Amniotic stem cell (primary cell): Measurements from ENCODE around the gene STK16.
A peak's percentile ranks its signal among the peaks of the same experiment; 100 is the strongest.
"Not testable (repeated sequence)": the region's sequence is repeated elsewhere in the genome, so short reads cannot be mapped to it uniquely, and the experiment has no call there.

Experiments used
- DNase-seq: peaks from one replicate; lab custom pipeline; 2025; lab: John Stamatoyannopoulos, UW

The STK16 gene

GRCh38 chr2:219245899-219246230 lies 586 bp downstream of the STK16 start:
- DNase-seq = no peak

DNA sequence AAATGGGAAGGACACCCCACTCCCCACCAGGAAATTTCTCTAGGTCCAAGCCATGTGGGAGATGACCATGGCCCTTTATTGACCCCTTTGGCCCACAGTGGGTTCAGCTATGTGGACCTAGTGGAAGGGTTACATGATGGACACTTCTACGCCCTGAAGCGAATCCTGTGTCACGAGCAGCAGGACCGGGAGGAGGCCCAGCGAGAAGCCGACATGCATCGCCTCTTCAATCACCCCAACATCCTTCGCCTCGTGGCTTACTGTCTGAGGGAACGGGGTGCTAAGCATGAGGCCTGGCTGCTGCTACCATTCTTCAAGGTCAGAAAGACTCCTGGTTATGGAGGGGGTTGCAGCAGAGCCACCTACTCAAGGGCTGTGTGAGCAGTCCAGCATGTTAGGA lies 1.3 kb downstream of the STK16 start:
- no peak for DNase-seq

DNA sequence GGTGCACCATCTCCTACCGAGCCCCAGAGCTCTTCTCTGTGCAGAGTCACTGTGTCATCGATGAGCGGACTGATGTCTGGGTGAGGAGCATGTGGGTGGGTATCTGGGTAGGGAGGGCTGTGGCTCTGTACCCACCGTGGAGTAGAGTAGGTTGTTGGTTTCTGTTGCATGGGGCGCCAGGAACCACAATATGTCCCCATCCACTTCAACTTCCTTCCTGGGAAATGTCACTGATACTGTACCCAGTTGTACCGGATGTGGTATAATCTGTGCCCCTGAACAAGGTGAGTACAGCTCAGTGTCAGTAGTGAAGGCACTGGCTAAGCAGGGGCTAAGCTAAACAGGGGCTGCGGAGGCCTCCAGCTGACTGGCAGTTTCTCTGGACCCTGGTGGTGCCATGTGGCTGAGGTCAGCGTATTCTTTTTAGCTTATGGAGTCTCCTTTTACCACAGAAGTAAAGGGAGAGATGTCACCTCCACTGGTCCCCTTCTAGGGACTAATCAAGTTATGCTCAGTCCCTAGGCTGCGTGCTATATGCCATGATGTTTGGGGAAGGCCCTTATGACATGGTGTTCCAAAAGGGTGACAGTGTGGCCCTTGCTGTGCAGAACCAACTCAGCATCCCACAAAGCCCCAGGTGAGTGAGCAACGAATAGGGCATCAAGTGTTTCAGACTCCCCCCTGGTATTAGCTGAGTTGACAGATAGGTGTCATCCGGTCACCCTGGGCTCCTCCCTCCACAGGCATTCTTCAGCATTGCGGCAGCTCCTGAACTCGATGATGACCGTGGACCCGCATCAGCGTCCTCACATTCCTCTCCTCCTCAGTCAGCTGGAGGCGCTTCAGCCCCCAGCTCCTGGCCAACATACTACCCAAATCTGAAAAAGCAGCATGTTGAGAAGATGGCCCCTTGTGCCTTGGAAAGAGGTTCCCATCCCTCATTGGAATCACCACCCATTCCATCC lies 2.7 kb downstream of the STK16 start:
- DNase-seq = no peak

DNA sequence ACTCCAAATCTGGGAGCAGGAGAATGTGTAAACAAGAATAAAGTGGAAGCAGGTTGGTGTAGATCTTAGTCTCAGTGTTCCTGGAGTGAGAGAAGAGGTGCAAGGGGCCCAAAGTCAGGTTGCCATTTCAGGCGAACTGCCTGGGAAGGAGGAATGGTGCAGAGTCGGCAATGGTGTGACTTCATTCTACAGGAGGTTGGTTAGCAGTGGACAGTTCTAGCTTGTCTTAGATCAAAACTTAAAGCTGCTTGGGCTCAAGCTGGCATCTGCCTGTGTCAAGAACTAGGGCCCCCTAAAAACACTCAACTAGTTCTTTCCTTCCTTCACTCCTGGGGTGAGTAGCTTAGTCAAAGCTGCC lies 3.5 kb downstream of the STK16 start:
- no peak for DNase-seq

DNA sequence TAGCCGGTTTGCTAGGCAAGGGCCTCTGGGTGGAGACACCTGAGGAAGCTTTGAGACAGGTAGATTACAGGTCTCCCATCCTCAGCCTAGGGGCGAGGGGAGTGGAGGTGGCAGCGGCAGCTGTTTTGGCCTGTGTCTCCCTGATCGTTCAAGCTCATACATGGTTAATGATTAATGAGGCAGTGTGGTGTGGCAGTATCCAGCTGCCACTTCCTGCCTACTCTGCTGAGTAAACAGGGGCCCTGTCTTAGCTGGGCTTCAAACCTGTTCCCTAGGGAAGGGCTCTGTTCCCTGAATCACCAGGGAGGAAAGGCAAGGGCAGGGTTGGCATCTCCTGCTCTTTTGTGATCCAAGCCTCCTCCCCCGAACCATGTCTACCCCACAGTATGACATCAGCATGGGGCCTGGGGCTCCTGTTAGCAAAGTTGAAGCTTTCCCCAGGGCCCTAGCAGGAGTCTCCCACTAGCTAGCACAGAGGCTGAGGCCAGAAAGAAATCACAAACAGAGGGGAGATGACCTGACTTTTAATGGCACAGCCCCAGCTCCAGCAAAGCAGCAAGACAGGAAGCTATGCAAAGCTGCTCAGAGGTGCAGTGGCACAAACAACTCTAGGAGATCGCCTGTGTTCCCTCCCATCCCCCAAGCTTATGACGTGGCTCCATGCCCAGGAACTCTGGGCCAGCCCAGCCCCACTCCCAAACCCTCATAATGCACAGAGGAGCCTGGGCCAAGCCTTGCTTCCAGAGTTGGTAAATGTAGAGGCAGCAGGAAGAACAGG lies 4.1 kb downstream of the STK16 start:
- DNase-seq = peak; percentile 25

DNA sequence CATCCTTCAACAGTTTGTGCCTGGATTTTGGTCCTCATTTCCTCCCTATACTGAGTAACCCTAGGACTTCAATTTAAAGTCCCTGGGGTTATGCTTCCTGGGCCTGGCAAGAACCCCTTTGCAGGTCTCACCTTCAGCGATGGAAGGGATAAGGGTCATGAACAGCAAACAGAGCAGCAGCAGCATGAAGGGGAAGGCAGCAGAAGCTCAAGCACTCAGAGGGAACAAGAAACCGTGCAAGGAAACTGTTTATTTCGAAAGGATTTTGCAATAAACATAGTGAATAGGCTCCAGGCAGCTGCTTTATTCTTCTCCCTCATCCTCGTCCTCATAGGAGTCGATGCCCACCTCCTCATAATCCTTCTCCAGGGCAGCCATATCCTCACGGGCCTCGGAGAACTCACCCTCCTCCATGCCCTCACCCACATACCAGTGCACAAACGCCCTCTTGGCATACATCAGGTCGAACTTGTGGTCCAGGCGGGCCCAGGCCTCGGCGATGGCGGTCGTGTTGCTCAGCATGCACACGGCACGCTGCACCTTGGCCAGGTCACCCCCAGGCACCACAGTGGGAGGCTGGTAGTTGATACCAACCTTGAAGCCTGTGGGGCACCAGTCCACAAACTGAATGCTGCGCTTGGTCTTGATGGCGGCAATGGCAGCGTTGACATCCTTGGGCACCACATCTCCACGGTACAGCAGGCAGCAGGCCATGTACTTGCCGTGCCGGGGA lies 4.9 kb downstream of the STK16 start:
- DNase-seq = no peak

DNA sequence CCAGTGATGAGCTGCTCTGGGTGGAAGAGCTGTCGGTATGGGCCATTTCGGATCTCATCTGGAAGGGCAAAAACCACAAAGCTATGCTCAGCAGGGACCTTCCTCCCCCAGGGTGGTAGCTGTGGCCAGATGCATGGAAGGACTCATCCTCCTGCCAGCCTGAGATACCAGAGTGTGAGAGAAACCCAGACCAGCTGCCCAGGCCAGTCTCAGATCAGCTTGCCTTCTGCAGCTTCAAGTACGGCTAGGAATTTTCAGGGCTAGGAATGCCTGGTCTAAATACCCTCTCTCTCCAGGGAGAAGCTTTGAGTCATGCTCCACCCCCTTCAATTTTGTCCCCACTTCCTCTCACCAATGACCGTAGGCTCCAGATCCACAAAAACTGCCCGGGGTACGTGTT lies 6.4 kb downstream of the STK16 start:
- no peak for DNase-seq

DNA sequence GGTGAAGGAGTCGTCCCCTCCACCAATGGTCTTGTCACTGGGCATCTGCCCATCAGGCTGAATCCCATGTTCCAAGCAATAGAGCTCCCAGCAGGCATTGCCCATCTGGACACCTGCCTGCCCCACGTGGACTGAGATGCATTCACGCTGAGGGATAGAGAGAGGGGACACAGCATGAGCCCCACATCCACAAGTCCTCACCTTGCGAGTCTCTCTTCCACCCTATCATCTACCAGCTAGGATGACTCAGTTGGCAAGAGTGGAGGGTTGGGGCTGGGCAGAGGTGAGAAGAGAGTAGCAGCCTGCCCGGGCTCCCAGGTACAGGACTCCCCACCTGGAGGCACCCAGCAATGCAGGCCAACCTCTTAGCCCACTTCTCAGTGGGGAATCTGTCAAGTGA lies 6.8 kb downstream of the STK16 start:
- no peak for DNase-seq

DNA sequence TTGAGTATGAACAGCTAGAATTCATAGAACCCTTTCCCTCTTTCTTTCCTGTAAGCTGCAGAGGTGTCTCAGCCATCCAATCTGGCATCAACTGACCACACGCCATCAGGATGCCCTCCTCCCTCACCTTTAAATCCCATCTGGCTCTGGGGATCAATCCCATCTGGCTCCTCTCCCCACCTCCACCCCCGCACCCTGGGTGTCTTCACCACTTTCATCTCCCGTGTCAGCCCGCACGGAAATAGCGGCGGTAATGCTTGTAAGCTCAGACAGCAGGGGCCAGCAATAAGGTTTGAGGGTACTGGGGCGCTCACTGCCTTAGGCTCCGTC lies 7.3 kb downstream of the STK16 start:
- no peak for DNase-seq

DNA sequence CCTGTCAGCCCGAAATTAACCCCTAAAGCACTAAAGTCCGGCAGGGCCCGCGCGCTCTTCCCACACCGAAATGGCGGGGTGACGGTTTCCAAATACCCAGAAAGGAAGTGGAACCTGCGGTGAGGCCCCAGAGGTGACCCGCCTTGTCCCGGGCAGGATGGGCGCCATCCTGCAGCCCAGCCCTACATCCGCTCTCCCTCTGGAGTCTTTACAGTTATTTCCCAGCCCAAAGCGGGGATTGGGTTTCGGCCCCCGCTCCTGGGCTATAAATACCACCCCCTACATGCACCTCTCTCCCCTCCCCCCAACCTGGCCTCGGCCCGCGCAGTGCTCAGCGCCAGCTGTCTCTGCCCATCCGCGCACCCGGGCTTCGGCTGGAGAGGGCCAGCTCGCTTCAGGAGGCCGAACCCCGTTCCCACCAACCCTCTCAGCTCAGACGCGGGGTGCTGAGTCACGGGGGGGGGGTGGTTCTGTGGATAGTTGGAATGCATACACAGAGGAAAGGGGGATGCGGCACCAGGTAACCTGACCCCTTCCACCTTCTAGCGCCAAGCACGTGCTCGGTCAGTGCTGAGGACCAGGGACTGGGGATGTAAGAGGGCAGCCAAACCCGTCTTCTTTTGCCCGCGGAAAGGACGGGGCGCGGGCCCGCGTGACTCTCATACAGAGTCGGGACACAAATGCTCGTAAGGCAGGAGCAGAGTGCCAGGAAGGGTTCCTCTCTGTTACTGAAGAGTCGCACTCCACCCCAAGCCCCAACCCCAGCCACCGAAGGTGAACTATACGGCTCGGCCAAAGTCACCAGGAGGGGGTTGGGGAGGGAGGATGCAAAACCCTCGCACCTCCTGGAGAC lies 7.8 kb downstream of the STK16 start, which contains the start of gene TUBA4B:
Gene TUBA4B, plus strand, starts transcription at position 344 of the 853 bp plus-strand sequence. Its CDS starts 165 bp downstream, at position 509.
- no peak for DNase-seq

GRCh38 chr2:219253753-219254589 lies 8.7 kb downstream of the STK16 start, which contains the start of gene TUBA4A:
Gene TUBA4A, minus strand, starts transcription at chr2:219253918. Its CDS starts 60 bp downstream, at chr2:219253858.
- peak; percentile 9 for DNase-seq

DNA sequence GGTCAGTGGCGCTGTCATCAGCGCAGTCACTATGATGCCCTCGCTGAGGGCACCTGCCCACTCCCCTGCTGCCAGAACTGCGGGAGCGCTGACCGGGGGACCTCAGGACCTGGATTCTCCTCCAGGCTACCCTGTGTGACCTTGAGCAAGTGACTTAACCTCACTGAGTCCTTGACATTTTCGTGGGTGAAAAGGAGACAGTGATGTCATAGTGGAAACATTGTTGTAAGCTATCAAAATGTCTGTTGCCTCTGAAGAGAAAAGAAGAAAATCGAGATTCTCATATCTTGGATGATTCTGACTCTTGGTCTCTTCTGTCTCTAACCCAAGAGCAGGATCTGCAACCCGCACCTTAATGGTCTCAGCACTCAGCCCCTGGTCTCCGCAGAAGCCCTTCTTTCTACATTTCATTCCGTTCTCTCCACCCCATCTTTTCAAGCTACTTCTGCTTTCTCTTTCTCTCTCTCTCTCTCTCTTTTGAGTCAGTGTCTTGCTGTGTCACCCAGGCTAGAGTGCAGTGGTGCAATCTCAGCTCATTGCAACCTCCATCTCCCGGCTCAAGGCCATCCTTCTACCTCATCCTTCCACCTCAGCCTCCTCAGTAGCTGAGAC lies 9.4 kb downstream of the STK16 start:
- no peak for DNase-seq

DNA sequence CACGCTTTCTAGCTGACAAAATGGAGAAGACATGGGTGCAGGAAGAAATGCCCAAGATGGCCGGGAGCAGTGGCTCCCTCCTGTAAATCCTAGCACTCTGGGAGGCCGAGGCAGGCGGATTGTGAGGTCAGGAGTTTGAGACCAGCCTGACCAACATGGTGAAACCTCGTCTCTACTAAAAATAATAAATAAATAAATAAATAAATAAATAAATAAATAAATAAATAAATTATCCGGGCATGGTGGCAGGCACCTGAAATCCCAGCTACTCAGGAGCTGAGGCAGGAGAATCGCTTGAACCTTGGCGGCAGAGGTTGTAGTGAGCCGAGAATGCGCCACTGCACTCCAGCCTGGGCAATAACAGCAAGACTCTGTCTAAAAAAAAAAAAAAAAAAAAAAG lies 13.7 kb downstream of the STK16 start:
- DNase-seq = not testable (repeated sequence)

DNA sequence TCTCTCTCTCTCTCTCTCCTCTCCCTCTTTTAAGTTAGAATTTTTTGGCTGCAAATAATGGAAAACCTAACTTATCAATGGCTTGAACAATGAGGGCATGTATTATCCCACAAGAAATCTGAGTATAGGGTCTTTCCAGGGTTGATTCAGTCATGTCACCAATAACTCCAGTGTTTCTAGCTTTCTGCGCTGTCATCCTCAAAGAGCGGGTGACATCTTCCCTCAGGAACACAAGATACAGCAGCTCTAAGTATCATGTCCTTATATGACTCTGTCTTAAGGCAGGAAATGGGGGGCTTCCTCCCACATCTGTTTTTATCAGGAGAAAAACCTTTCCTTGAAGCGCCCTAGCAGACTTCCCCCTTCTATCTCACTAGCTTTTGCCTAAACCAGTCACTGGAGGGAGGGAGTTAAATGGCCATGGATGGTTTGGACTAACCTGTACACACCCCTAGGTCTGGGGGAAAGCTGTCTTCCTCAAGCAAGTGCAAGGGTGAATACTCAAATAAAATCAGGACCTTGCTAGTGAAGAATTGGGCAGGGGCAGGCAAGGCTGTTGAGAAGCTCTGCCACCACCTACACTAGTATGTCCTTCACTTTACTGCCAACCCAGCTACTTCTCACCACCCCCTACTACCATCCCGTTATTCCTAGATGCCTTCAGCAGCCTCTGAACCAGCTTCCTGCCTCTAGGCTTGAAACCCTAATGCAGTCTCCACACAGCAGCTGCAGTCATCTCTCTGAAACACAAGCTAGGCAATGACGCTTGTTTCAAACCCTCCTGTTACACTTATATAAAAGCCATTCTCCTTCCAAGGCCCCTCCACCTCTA lies 16.0 kb downstream of the STK16 start:
- no peak for DNase-seq

- no peak for DNase-seq
These were observed 21.0 kb downstream of the STK16 start for GRCh38 chr2:219266232-219266631.

DNA sequence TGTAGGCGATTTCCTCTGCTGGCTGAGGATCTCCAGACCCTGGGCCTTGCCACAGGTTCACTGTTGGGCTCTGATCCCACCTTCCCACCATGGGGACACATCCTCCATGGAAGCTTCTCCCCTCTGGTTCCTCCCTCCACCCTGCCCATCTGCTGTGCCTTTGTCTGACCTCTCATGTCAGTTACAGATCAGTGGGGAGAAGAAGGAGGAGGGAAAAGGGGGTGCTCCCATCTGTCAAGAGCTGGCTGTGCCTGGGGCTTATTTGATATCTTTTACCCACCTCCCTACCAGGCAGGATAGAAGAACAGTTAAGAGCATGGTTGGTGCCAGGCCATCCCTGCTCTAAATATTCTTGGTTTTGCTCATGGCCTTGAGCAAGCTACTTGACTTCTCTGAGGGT lies 21.6 kb downstream of the STK16 start:
- DNase-seq = no peak

- no peak for DNase-seq
These were observed 23.0 kb downstream of the STK16 start for GRCh38 chr2:219268294-219268693.

DNA sequence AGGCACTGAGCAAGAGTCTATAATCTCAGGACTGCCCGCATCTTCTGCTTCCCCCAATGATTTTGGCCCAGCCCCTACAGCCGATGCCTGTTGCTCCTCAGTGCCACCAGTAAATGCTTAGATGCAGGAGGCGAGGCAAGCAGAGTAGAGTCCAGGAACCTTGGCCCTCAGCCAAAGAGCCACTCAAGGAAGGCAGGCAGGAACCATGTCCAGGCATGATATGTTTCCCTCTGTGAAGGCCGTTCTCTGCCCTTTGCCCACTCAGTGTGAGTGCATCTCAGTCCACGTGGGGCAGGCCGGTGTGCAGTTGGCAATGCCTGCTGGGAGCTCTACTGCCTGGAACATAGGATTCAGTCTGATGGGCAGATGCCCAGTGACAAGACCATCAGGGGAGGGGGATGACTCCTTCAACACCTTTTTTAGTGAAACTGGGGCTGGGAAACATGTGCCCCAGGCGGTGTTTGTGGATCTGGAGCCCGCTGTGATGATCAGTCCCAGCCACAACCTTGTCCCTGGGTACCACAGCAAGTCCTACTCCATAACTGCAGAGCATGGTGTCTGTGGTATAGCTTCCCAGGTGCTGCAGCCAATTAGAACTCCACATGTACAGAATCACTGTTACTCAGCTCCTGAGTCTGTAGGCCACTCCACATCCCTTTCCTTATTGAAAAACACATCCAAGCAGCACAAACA lies 24.2 kb downstream of the STK16 start:
- DNase-seq = no peak

- no peak for DNase-seq
These were observed 24.7 kb downstream of the STK16 start for GRCh38 chr2:219270055-219270372.
